Effector memory CD8-positive, alpha-beta T cell (primary cell): ENCODE measurements around the gene PRKACB.
"Not testable (repeated sequence)": the region's sequence is repeated elsewhere in the genome, so short reads cannot be mapped to it uniquely, and the experiment has no call there.

Experiments
- ATAC-seq: fragments of 150-1000 bp; cut with Tn5 transposase; replicated peaks from 2 replicates; pipeline ENCODE4 v1.10.0; 2021; ENCODE audit warnings: mild to moderate bottlenecking, moderate library complexity
- DNase-seq, 3 experiments: peaks; one replicate each; pipeline ENCODE4 v3.0.0; 2021
- H3K27ac Mint-ChIP-seq, 2 donors: one replicate each; pipeline ENCODE4 v1.8.0; 2022; ENCODE audit warnings: mild to moderate bottlenecking in 2 of 2, mixed read lengths in 2 of 2, moderate library complexity in 2 of 2
- H3K27me3 Mint-ChIP-seq, 2 donors: one replicate each; pipeline ENCODE4 v1.8.0; 2022; ENCODE audit warnings: mixed read lengths in 2 of 2
- H3K36me3 Mint-ChIP-seq: one replicate; pipeline ENCODE4 v1.8.0; 2022; ENCODE audit warnings: mild to moderate bottlenecking, moderate library complexity, mixed read lengths; ENCODE audit not compliant: insufficient read depth
- H3K4me1 Mint-ChIP-seq, 2 donors: one replicate each; pipeline ENCODE4 v1.8.0; 2022; ENCODE audit warnings: low read depth in 2 of 2, mixed read lengths in 2 of 2
- H3K4me3 Mint-ChIP-seq, 2 donors: one replicate each; pipeline ENCODE4 v1.8.0; 2022; ENCODE audit warnings: mild to moderate bottlenecking in 2 of 2, mixed read lengths in 2 of 2, moderate library complexity in 2 of 2
- H3K9me3 Mint-ChIP-seq, 2 donors: one replicate each; pipeline ENCODE4 v1.8.0; 2022; ENCODE audit warnings: mixed read lengths in 2 of 2

PRKACB gene

GRCh38 chr1:84206375-84206774 is 62.3 kb downstream of the PRKACB start:
- no peak overlapping the region for H3K27ac Mint-ChIP-seq
- H3K36me3 Mint-ChIP-seq, result peaks cover 17% of the 10 kb centered on the region
- no peaks in the 10 kb centered on the region for H3K9me3 Mint-ChIP-seq
- ATAC-seq, result no peak
- H3K4me1 Mint-ChIP-seq, result peaks cover 0 to 27% of the 10 kb centered on the region in 2 donors
- H3K27me3 Mint-ChIP-seq, result no peaks in the 10 kb centered on the region
- H3K4me3 Mint-ChIP-seq, result no peak overlapping the region
- no peak for DNase-seq

GRCh38 chr1:84208935-84209334 is 64.9 kb downstream of the PRKACB start:
- peaks cover 9% of the 10 kb centered on the region for H3K36me3 Mint-ChIP-seq
- DNase-seq (no peak), ATAC-seq (no peak)
- peak overlapping the region in 1 of 2 donors; percentile 72 for H3K27ac Mint-ChIP-seq
- peaks cover 3 to 24% of the 10 kb centered on the region in 2 donors for H3K4me1 Mint-ChIP-seq
- no peak overlapping the region for H3K4me3 Mint-ChIP-seq
- no peaks in the 10 kb centered on the region for H3K27me3 Mint-ChIP-seq
- H3K9me3 Mint-ChIP-seq, result no peaks in the 10 kb centered on the region

GRCh38 chr1:84214115-84214956 is 70.3 kb downstream of the PRKACB start:
- no peak for DNase-seq
- peaks cover 7 to 31% of the 10 kb centered on the region in 2 donors for H3K4me1 Mint-ChIP-seq
- peak; percentile 19 for ATAC-seq
- no peaks in the 10 kb centered on the region for H3K9me3 Mint-ChIP-seq
- peak overlapping the region; percentile 67 to 78 for H3K27ac Mint-ChIP-seq
- peak overlapping the region in 1 of 2 donors; percentile 23 for H3K4me3 Mint-ChIP-seq
- peaks cover 20% of the 10 kb centered on the region for H3K36me3 Mint-ChIP-seq
- no peaks in the 10 kb centered on the region for H3K27me3 Mint-ChIP-seq

GRCh38 chr1:84217239-84217638 is 73.2 kb downstream of the PRKACB start:
- Mint-ChIP-seq H3K4me1 (peaks cover 12 to 52% of the 10 kb centered on the region in 2 donors), H3K4me3 (no peak overlapping the region), H3K36me3 (peaks cover 26% of the 10 kb centered on the region), H3K27me3 (no peaks in the 10 kb centered on the region), H3K27ac (no peak overlapping the region), H3K9me3 (no peaks in the 10 kb centered on the region)
- DNase-seq (no peak), ATAC-seq (no peak)

GRCh38 chr1:84223751-84224432 is 79.8 kb downstream of the PRKACB start:
- DNase-seq (no peak), ATAC-seq (no peak)
- Mint-ChIP-seq H3K4me3 (no peak overlapping the region), H3K27ac (peak overlapping the region in 1 of 2 donors; percentile 26), H3K4me1 (peaks cover 26 to 51% of the 10 kb centered on the region in 2 donors), H3K9me3 (peaks cover 0 to 2% of the 10 kb centered on the region in 2 donors), H3K27me3 (no peaks in the 10 kb centered on the region), H3K36me3 (peaks cover 18% of the 10 kb centered on the region)

GRCh38 chr1:84224905-84225304 is 80.8 kb downstream of the PRKACB start:
- Mint-ChIP-seq H3K4me1 (peaks cover 26 to 46% of the 10 kb centered on the region in 2 donors), H3K27me3 (no peaks in the 10 kb centered on the region), H3K27ac (peak overlapping the region; percentile 26 to 78), H3K4me3 (no peak overlapping the region), H3K9me3 (peaks cover 0 to 2% of the 10 kb centered on the region in 2 donors), H3K36me3 (peaks cover 8% of the 10 kb centered on the region)
- no peak for DNase-seq
- no peak for ATAC-seq

GRCh38 chr1:84225646-84226045 is 81.6 kb downstream of the PRKACB start:
- Mint-ChIP-seq H3K4me3 (no peak overlapping the region), H3K9me3 (peaks cover 0 to 2% of the 10 kb centered on the region in 2 donors), H3K27ac (peak overlapping the region; percentile 26 to 78), H3K4me1 (peaks cover 23 to 42% of the 10 kb centered on the region in 2 donors), H3K36me3 (peaks cover 8% of the 10 kb centered on the region), H3K27me3 (no peaks in the 10 kb centered on the region)
- ATAC-seq (no peak), DNase-seq (no peak)

- not testable (repeated sequence) for H3K27ac Mint-ChIP-seq, DNase-seq, H3K4me3 Mint-ChIP-seq, H3K4me1 Mint-ChIP-seq, ATAC-seq, H3K9me3 Mint-ChIP-seq, H3K27me3 Mint-ChIP-seq
- peaks cover 25% of the 10 kb centered on the region for H3K36me3 Mint-ChIP-seq
These were observed 88.6 kb downstream of the PRKACB start for GRCh38 chr1:84232676-84233075.

GRCh38 chr1:84236256-84236655 is 92.2 kb downstream of the PRKACB start:
- DNase-seq (no peak), ATAC-seq (no peak)
- H3K27me3 Mint-ChIP-seq, result no peaks in the 10 kb centered on the region
- H3K4me3 Mint-ChIP-seq, result no peak overlapping the region
- peaks cover 0 to 3% of the 10 kb centered on the region in 2 donors for H3K9me3 Mint-ChIP-seq
- H3K27ac Mint-ChIP-seq, result no peak overlapping the region
- H3K4me1 Mint-ChIP-seq, result peaks cover 0 to 6% of the 10 kb centered on the region in 2 donors
- peaks cover 34% of the 10 kb centered on the region for H3K36me3 Mint-ChIP-seq

- DNase-seq, result no peak
- Mint-ChIP-seq H3K36me3 (peaks cover 9% of the 10 kb centered on the region), H3K27me3 (no peaks in the 10 kb centered on the region), H3K27ac (peak overlapping the region in 1 of 2 donors; percentile 31), H3K4me3 (no peak overlapping the region), H3K9me3 (peaks cover 0 to 2% of the 10 kb centered on the region in 2 donors), H3K4me1 (peaks cover 2 to 15% of the 10 kb centered on the region in 2 donors)
- ATAC-seq, result no peak
These were observed 98.6 kb downstream of the PRKACB start for GRCh38 chr1:84242641-84243040.

- Mint-ChIP-seq H3K4me3 (no peak overlapping the region), H3K27me3 (no peaks in the 10 kb centered on the region), H3K9me3 (peaks cover 0 to 2% of the 10 kb centered on the region in 2 donors), H3K36me3 (no peaks in the 10 kb centered on the region), H3K27ac (peak overlapping the region in 1 of 2 donors; percentile 69), H3K4me1 (peaks cover 2 to 15% of the 10 kb centered on the region in 2 donors)
- no peak for DNase-seq
- ATAC-seq, result no peak
These were observed 101.5 kb downstream of the PRKACB start for GRCh38 chr1:84245563-84245962.

- H3K36me3 Mint-ChIP-seq, result no peaks in the 10 kb centered on the region
- no peaks in the 10 kb centered on the region for H3K27me3 Mint-ChIP-seq
- H3K4me3 Mint-ChIP-seq, result no peak overlapping the region
- DNase-seq, result no peak
- H3K4me1 Mint-ChIP-seq, result peaks cover 2 to 15% of the 10 kb centered on the region in 2 donors
- peaks cover 0 to under 1% of the 10 kb centered on the region in 2 donors for H3K9me3 Mint-ChIP-seq
- peak overlapping the region in 1 of 2 donors; percentile 69 for H3K27ac Mint-ChIP-seq
- no peak for ATAC-seq
These were observed 102.1 kb downstream of the PRKACB start for GRCh38 chr1:84246213-84246612.

GRCh38 chr1:84247425-84248220 is 103.6 kb downstream of the PRKACB start:
- Mint-ChIP-seq H3K4me3 (peak overlapping the region; percentile 52 to 53), H3K27ac (peak overlapping the region; percentile 73 to 92), H3K9me3 (no peaks in the 10 kb centered on the region), H3K4me1 (peaks cover 2 to 7% of the 10 kb centered on the region in 2 donors), H3K27me3 (no peaks in the 10 kb centered on the region), H3K36me3 (no peaks in the 10 kb centered on the region)
- peak; percentile 97 for ATAC-seq
- DNase-seq, result peak in 2 of 3 experiments; percentile 15 to 23
